GM19099 (cell line): ENCODE results near the gene SAMD1.

ENCODE experiments used
- POLR2A ChIP-seq: IDR thresholded peaks from 3 replicates; pipeline ENCODE4 v1.6.1; 2011; ENCODE audit warnings: low read depth; ENCODE audit not compliant: insufficient read length; ENCODE audit errors: extremely low read depth

Gene SAMD1

DNA sequence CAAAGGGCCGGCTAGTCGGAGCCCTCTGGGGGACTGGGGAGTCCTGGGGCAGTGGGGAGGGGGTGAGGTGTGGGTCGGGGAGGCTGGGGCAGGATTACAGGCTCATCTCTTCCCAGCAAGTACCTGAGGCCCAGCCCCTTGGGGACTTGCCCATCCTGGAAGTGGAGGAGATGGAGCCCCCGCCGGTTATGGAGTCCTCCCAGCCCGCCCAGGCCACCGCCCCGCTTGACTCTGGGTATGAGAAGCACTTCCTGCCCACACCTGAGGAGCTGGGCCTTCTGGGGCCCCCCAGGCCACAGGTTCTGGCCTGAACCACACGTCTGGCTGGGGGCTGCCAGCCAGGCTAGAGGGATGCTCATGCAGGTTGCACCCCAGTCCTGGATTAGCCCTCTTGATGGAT, 38.6 kb downstream of the SAMD1 start:
- TF ChIP-seq POLR2A = no peak

DNA sequence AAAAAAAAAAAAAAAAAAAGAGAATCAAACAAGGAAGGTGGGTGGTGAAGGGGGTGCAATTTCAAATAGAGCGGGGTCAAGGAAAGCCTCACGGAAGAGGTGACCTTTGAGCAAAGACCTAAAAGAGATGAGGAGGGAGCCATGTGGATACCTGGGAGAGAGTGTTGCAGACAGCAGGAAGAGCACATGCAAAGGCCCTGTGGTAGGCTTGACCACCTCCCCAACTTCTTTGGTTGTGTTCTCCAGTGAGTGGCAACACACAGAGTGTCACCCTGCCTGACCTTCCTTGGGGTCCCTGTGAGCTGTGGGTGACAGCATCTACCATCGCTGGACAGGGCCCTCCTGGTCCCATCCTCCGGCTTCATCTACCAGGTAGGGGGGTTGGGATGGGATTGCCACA, 40.0 kb downstream of the SAMD1 start:
- TF ChIP-seq POLR2A = no peak

DNA sequence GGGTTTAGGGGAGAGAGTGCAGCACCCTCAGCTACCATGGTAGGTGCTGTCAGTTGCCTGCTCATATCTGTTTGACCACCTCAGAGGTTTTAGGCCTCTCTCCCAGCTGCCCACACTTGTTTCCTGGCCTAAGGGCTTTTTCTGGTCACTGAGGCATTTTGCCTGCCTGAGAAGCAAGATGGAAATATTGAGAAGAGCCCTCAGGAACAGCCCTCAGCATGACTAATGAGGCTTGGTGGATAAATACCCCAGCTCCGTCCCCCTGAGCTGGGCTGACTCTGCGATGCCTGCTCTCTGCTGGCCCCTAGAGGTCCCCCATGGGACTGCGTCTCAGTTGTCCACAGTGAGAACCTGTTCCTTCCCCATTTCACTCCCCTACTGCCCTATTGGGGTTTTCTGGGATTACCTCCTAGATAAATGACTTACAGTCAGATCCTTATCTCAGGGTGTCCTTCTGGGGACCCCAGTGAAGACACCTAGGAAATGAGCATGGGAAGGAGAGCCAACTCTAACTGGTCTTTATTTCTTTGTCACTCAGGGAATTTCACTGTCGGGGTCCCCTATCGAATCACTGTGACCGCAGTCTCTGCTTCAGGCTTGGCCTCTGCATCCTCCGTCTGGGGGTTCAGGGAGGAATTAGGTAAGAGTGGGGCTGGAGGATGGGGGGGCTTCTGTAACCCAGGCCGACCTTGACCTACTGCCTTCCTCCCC, 42.0 kb downstream of the SAMD1 start:
- TF ChIP-seq POLR2A = no peak

DNA sequence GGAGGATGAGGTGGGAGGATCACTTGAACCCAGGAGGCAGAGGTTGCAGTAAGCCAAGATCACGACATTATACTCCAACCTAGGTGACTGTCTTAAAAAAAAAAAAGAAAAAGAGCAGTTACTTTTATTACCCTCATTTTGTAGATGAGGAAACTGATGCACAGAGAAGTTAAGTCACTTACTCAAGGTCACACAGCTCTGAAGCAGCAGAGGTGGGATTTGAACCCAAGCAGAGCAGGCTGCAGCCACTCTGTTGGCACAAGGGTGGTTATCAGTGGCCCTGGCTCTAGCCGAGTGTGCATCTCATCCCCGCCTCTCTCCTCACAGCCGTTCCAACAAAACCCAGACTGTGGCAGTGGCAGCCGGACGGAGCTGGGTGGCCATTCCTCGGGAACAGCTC, 51.4 kb downstream of the SAMD1 start:
- no peak for TF ChIP-seq POLR2A
